Stomach (tissue), 4 donors: Measurements from ENCODE around the gene SVIL.

Experiments
- EP300 ChIP-seq: sonication (generic); formaldehyde crosslinking; IDR thresholded peaks from one replicate; pipeline ENCODE4 v1.6.1; 2017; ENCODE audit warnings: antibody characterized with exemption
- POLR2A ChIP-seq, 4 donors: fragments of 450-650 bp; IDR thresholded peaks; one replicate each; pipeline ENCODE4 v1.6.1; 2016; ENCODE audit warnings: antibody characterized with exemption in 4 of 4, control low read depth in 2 of 4, mild to moderate bottlenecking in 1 of 4, moderate library complexity in 1 of 4
- POLR2AphosphoS5 ChIP-seq, 3 donors: sonication (generic); formaldehyde crosslinking; IDR thresholded peaks; one replicate each; pipeline ENCODE4 v1.6.1; 2016; ENCODE audit warnings: antibody characterized with exemption in 3 of 3
- TF ChIP-seq, protein P1 (sequence below), 7 experiments: fragments of 450-650 bp in 4 of 7; fragments of 200-600 bp in 3 of 7; sonication (generic) in 3 of 7; IDR thresholded peaks; one replicate each; pipeline ENCODE4 v1.5.1; 2016 to 2019; ENCODE audit warnings: antibody characterized with exemption in 7 of 7, control low read depth in 2 of 7, mild to moderate bottlenecking in 1 of 7

DNA sequence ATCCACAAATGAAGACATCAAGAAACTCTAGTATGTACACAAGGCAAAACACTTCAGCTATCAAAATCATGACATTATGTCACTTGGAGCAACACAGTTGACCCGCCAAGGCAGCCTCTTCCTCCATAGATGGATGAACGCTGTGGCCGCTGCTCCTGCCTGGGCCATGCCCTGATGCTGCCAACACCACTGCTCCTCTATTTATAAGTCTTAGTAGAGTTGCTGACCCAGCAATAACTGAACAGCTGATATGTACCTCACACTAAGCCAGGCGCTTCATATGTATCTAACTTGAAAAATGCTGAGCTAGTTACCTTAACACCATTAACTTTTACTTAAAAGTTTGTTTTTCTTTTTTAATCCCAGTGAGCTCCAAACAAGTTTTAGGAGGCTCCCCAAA is 214.0 kb downstream of the SVIL start:
- TF ChIP-seq, protein P1, sequence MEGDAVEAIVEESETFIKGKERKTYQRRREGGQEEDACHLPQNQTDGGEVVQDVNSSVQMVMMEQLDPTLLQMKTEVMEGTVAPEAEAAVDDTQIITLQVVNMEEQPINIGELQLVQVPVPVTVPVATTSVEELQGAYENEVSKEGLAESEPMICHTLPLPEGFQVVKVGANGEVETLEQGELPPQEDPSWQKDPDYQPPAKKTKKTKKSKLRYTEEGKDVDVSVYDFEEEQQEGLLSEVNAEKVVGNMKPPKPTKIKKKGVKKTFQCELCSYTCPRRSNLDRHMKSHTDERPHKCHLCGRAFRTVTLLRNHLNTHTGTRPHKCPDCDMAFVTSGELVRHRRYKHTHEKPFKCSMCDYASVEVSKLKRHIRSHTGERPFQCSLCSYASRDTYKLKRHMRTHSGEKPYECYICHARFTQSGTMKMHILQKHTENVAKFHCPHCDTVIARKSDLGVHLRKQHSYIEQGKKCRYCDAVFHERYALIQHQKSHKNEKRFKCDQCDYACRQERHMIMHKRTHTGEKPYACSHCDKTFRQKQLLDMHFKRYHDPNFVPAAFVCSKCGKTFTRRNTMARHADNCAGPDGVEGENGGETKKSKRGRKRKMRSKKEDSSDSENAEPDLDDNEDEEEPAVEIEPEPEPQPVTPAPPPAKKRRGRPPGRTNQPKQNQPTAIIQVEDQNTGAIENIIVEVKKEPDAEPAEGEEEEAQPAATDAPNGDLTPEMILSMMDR (IDR thresholded peaks at IDR 0.05): no peak
- no peak for TF ChIP-seq POLR2A (IDR thresholded peaks at IDR 0.05)
- TF ChIP-seq POLR2AphosphoS5 (IDR thresholded peaks at IDR 0.05): no peak
- TF ChIP-seq EP300: no peak
